ENCODE measurements around the gene VTI1A.

Gene VTI1A

GRCh38 chr10:112535531-112535951 lies 88.5 kb downstream of the VTI1A start:
- Histone ChIP-seq H3K27me3 (ENCODE audit: insufficient read depth, low read length, poor library complexity, severe bottlenecking) (no peaks in the 10 kb centered on the region), H2AFZ (ENCODE audit: low read length) (no peak overlapping the region), H3K9ac (ENCODE audit: low read depth, low read length, poor library complexity, severe bottlenecking) (no peak overlapping the region), H3K9me2 (replicated peaks; ENCODE audit: low read depth, low read length) (no peaks in the 10 kb centered on the region), H4K20me1 (ENCODE audit: insufficient read depth, low read length, poor library complexity, severe bottlenecking) (no peaks in the 10 kb centered on the region), H3K4me2 (ENCODE audit: low read depth, low read length, poor library complexity, severe bottlenecking) (no peak overlapping the region), H3K9me3 (ENCODE audit: insufficient read depth, low read depth, low read length) (no peaks in the 10 kb centered on the region), H3K4me1 (ENCODE audit: insufficient read depth, low read length, poor library complexity, severe bottlenecking) (peaks cover 10% of the 10 kb centered on the region), H3K4me3 (ENCODE audit: low read length, poor library complexity, severe bottlenecking) (no peak overlapping the region), H3F3A (ENCODE audit: low read depth) (no peaks in the 10 kb centered on the region), H3K36me3 (ENCODE audit: insufficient read depth, low read length) (peaks cover 22% of the 10 kb centered on the region; the same call in 1 of the 2 replicates), H3K79me2 (ENCODE audit: insufficient read depth, low read length) (no peaks in the 10 kb centered on the region)
- TF ChIP-seq EZH2phosphoT487 (IDR thresholded peaks at IDR 0.05; ENCODE audit: borderline replicate concordance) (no peak), CTCF (conservative IDR thresholded peaks at IDR 0.05; ENCODE audit: low read length) (no peak)

GRCh38 chr10:112536663-112537062 lies 89.6 kb downstream of the VTI1A start:
- Histone ChIP-seq H4K20me1 (ENCODE audit: insufficient read depth, low read length, poor library complexity, severe bottlenecking) (no peaks in the 10 kb centered on the region), H3K79me2 (ENCODE audit: insufficient read depth, low read length) (no peaks in the 10 kb centered on the region), H2AFZ (ENCODE audit: low read length) (no peak overlapping the region), H3K9ac (ENCODE audit: low read depth, low read length, poor library complexity, severe bottlenecking) (no peak overlapping the region), H3F3A (ENCODE audit: low read depth) (no peaks in the 10 kb centered on the region), H3K4me1 (ENCODE audit: insufficient read depth, low read length, poor library complexity, severe bottlenecking) (peaks cover 10% of the 10 kb centered on the region), H3K27me3 (ENCODE audit: insufficient read depth, low read length, poor library complexity, severe bottlenecking) (no peaks in the 10 kb centered on the region), H3K36me3 (ENCODE audit: insufficient read depth, low read length) (peaks cover 22% of the 10 kb centered on the region; the same call in 1 of the 2 replicates), H3K9me3 (ENCODE audit: insufficient read depth, low read depth, low read length) (no peaks in the 10 kb centered on the region), H3K4me3 (ENCODE audit: low read length, poor library complexity, severe bottlenecking) (no peak overlapping the region), H3K4me2 (ENCODE audit: low read depth, low read length, poor library complexity, severe bottlenecking) (no peak overlapping the region), H3K9me2 (replicated peaks; ENCODE audit: low read depth, low read length) (no peaks in the 10 kb centered on the region)
- no peak for TF ChIP-seq EZH2phosphoT487 (IDR thresholded peaks at IDR 0.05; ENCODE audit: borderline replicate concordance)
- TF ChIP-seq CTCF (conservative IDR thresholded peaks at IDR 0.05; ENCODE audit: low read length) = no peak

- no peak overlapping the region for H3K4me3 ChIP-seq (ENCODE audit: low read length, poor library complexity, severe bottlenecking)
- no peaks in the 10 kb centered on the region for H3K9me3 ChIP-seq (ENCODE audit: insufficient read depth, low read depth, low read length)
- H3K27me3 ChIP-seq (ENCODE audit: insufficient read depth, low read length, poor library complexity, severe bottlenecking) = no peaks in the 10 kb centered on the region
- H4K20me1 ChIP-seq (ENCODE audit: insufficient read depth, low read length, poor library complexity, severe bottlenecking) = no peaks in the 10 kb centered on the region
- H3K36me3 ChIP-seq (ENCODE audit: insufficient read depth, low read length) = peaks cover 22% of the 10 kb centered on the region; the same call in 1 of the 2 replicates
- H2AFZ ChIP-seq (ENCODE audit: low read length) = no peak overlapping the region
- no peak for TF ChIP-seq EZH2phosphoT487 (IDR thresholded peaks at IDR 0.05; ENCODE audit: borderline replicate concordance)
- no peak for TF ChIP-seq CTCF (conservative IDR thresholded peaks at IDR 0.05; ENCODE audit: low read length)
- H3K9me2 ChIP-seq (replicated peaks; ENCODE audit: low read depth, low read length) = no peaks in the 10 kb centered on the region
- no peak overlapping the region for H3K4me2 ChIP-seq (ENCODE audit: low read depth, low read length, poor library complexity, severe bottlenecking)
- H3K79me2 ChIP-seq (ENCODE audit: insufficient read depth, low read length) = no peaks in the 10 kb centered on the region
- no peaks in the 10 kb centered on the region for H3F3A ChIP-seq (ENCODE audit: low read depth)
- peaks cover 10% of the 10 kb centered on the region for H3K4me1 ChIP-seq (ENCODE audit: insufficient read depth, low read length, poor library complexity, severe bottlenecking)
- no peak overlapping the region for H3K9ac ChIP-seq (ENCODE audit: low read depth, low read length, poor library complexity, severe bottlenecking)
Observed at GRCh38 chr10:112538168-112538567, 91.2 kb downstream of the VTI1A start.

Measured in Loucy (cell line).